ENCODE results near the gene ORM1. TPM values are rescaled to one million over a fixed set of nuclear protein-coding genes. Genes with fewer than 3 reads are reported as not detected.

ORM1 gene
- total and polyA plus RNA-seq, 4 donors, result 1,297 to 69,591 (median 37,095) TPM

- Histone ChIP-seq H3K9ac (ENCODE audit: low read depth in 1 of 2, low read length in 2 of 2) (peak overlapping the region in 1 of 2 donors; percentile 67), H3K9me3 (ENCODE audit: control insufficient read depth in 4 of 4, low read length in 3 of 4) (no peaks in the 10 kb centered on the region), H3K36me3 (ENCODE audit: control insufficient read depth in 4 of 4, insufficient read depth in 3 of 4, low read depth in 1 of 4, low read length in 3 of 4) (no peaks in the 10 kb centered on the region), H3K4me3 (ENCODE audit: low read depth in 1 of 3, low read length in 3 of 3) (no peak overlapping the region), H3K4me1 (ENCODE audit: control insufficient read depth in 4 of 4, insufficient read depth in 4 of 4, low read length in 3 of 4) (peaks cover 14 to 46% (median 27%) of the 10 kb centered on the region in 4 donors), H3K27me3 (ENCODE audit: control insufficient read depth in 4 of 4, insufficient read depth in 4 of 4, low read length in 3 of 4) (no peaks in the 10 kb centered on the region), H3K27ac (ENCODE audit: low read depth in 1 of 2, low read length in 2 of 2) (peak overlapping the region; percentile 86 to 95)
- WGBS, result 83% methylated on average over 10 of the region's 10 CpGs
- TF ChIP-seq GABPA (IDR thresholded peaks at IDR 0.05 in 1 of 2, conservative IDR thresholded peaks at IDR 0.05 in 1 of 2) (no peak), ATF3 (IDR thresholded peaks at IDR 0.05) (no peak), HNF4A (conservative IDR thresholded peaks at IDR 0.05) (no peak), ZBTB33 (IDR thresholded peaks at IDR 0.05) (no peak), RAD21 (IDR thresholded peaks at IDR 0.05) (no peak), NR2F2 (IDR thresholded peaks at IDR 0.05) (no peak), JUND (IDR thresholded peaks at IDR 0.05) (no peak), HNF4G (IDR thresholded peaks at IDR 0.05) (no peak), YY1 (IDR thresholded peaks at IDR 0.05) (no peak), FOXA1 (IDR thresholded peaks at IDR 0.05) (no peak)
- DNase-seq (ENCODE audit: low spot score), result peak; percentile 21
Observed at GRCh38 chr9:114316605-114317230, 6.2 kb upstream of the ORM1 start.

GRCh38 chr9:114317665-114318357, 5.1 kb upstream of the ORM1 start:
- no peaks in the 10 kb centered on the region for H3K36me3 ChIP-seq (ENCODE audit: control insufficient read depth in 4 of 4, insufficient read depth in 3 of 4, low read depth in 1 of 4, low read length in 3 of 4)
- peak in 1 of 2 donors; percentile 53 for TF ChIP-seq EGR1 (IDR thresholded peaks at IDR 0.05; ENCODE audit: low read depth in 2 of 2)
- no peak for TF ChIP-seq TAF1 (conservative IDR thresholded peaks at IDR 0.05)
- peak; percentile 47 to 51 for TF ChIP-seq HNF4A (conservative IDR thresholded peaks at IDR 0.05)
- TF ChIP-seq CTCF (IDR thresholded peaks at IDR 0.05; ENCODE audit: low read depth, low read length, missing input control), result no peak
- no peak for TF ChIP-seq RAD21 (IDR thresholded peaks at IDR 0.05)
- TF ChIP-seq ZBTB33 (IDR thresholded peaks at IDR 0.05), result no peak
- TF ChIP-seq NR2F2 (IDR thresholded peaks at IDR 0.05), result no peak
- TF ChIP-seq FOXA1 (IDR thresholded peaks at IDR 0.05), result no peak
- TF ChIP-seq HNF4G (IDR thresholded peaks at IDR 0.05), result no peak
- peak; percentile 74 to 79 for TF ChIP-seq RXRA (IDR thresholded peaks at IDR 0.05)
- TF ChIP-seq FOXA2 (IDR thresholded peaks at IDR 0.05), result no peak
- TF ChIP-seq SP1 (IDR thresholded peaks at IDR 0.05), result peak; percentile 83
- no peak for TF ChIP-seq REST (IDR thresholded peaks at IDR 0.05)
- peak; percentile 97 for TF ChIP-seq ATF3 (IDR thresholded peaks at IDR 0.05)
- TF ChIP-seq YY1 (IDR thresholded peaks at IDR 0.05), result peak; percentile 49
- no peak for TF ChIP-seq GABPA (IDR thresholded peaks at IDR 0.05 in 1 of 2, conservative IDR thresholded peaks at IDR 0.05 in 1 of 2)
- TF ChIP-seq JUND (IDR thresholded peaks at IDR 0.05), result peak; percentile 57 to 81
- peak; percentile 85 for TF ChIP-seq MAX (IDR thresholded peaks at IDR 0.05)
- no peaks in the 10 kb centered on the region for H3K27me3 ChIP-seq (ENCODE audit: control insufficient read depth in 4 of 4, insufficient read depth in 4 of 4, low read length in 3 of 4)
- peaks cover 14 to 52% (median 30%) of the 10 kb centered on the region in 4 donors for H3K4me1 ChIP-seq (ENCODE audit: control insufficient read depth in 4 of 4, insufficient read depth in 4 of 4, low read length in 3 of 4)
- no peak for DNase-seq (ENCODE audit: low spot score)
- H3K27ac ChIP-seq (ENCODE audit: low read depth in 1 of 2, low read length in 2 of 2), result peak overlapping the region; percentile 85 to 86
- peak overlapping the region in 1 of 3 donors; percentile 15 for H3K4me3 ChIP-seq (ENCODE audit: low read depth in 1 of 3, low read length in 3 of 3)
- no peaks in the 10 kb centered on the region for H3K9me3 ChIP-seq (ENCODE audit: control insufficient read depth in 4 of 4, low read length in 3 of 4)
- peak overlapping the region; percentile 51 to 58 for H3K9ac ChIP-seq (ENCODE audit: low read depth in 1 of 2, low read length in 2 of 2)
- 46% methylated on average over 8 of the region's 8 CpGs for WGBS

Data from liver (tissue), 9 donors.